HEK293 (cell line): ENCODE measurements around the gene HTR4.
A peak's percentile ranks its signal among the peaks of the same experiment; 100 is the strongest.

Experiments
- CTCF ChIA-PET: fragments of 350-600 bp; formaldehyde crosslinking; extraction: SDS; loops from one replicate; lab custom pipeline; 2021; ENCODE audit warnings: antibody characterized with exemption; lab: Yijun Ruan, JAX
- POLR2A ChIA-PET: fragments of 300-600 bp; formaldehyde crosslinking; extraction: SDS; loops from one replicate; lab custom pipeline; 2020; ENCODE audit warnings: antibody characterized with exemption, inconsistent platforms; lab: Yijun Ruan, JAX
- H3K27ac ChIP-seq: fragments of 200-500 bp; sonication (Bioruptor generic); 2 replicates; pipeline ENCODE4 v1.5.1; 2014; ENCODE audit warnings: low read depth, low read length, control low read depth, inconsistent platforms; ENCODE audit errors: extremely low read depth
- H3K36me3 ChIP-seq, 2 experiments: fragments of 200-500 bp in 1 of 2; sonication (Bioruptor generic) in 1 of 2; 1 replicate in 1 of 2; 2 replicates in 1 of 2; pipeline ENCODE4 v1.5.1; 2014 to 2017; ENCODE audit warnings: inconsistent platforms in 2 of 2, low read length in 2 of 2; ENCODE audit not compliant: control insufficient read depth in 2 of 2, insufficient read depth in 1 of 2
- H3K4me1 ChIP-seq: fragments of 200-500 bp; sonication (Bioruptor generic); 2 replicates; pipeline ENCODE4 v1.5.1; 2014; ENCODE audit warnings: mild to moderate bottlenecking, low read length, inconsistent platforms; ENCODE audit not compliant: control insufficient read depth, insufficient read depth
- H3K4me3 ChIP-seq: 2 replicates; pipeline ENCODE4 v1.5.1; 2011; ENCODE audit warnings: low read depth, mild to moderate bottlenecking, control low read depth, low read length, moderate library complexity
- H3K9me3 ChIP-seq: fragments of 200-500 bp; sonication (Bioruptor generic); 2 replicates; pipeline ENCODE4 v1.5.1; 2014; ENCODE audit warnings: low read depth, low read length, inconsistent platforms; ENCODE audit not compliant: control insufficient read depth, insufficient read depth
- IKZF3 ChIP-seq: fragments of 450-650 bp; IDR thresholded peaks from 2 replicates; pipeline ENCODE4 v1.5.0; 2018; ENCODE audit warnings: missing biosample characterization, mild to moderate bottlenecking, missing genetic modification characterization, moderate library complexity
- OVOL3 ChIP-seq: fragments of 450-650 bp; formaldehyde crosslinking; IDR thresholded peaks from 2 replicates; pipeline ENCODE4 v1.5.1; 2016; ENCODE audit warnings: missing biosample characterization, missing genetic modification characterization
- PRDM1 ChIP-seq: fragments of 450-650 bp; formaldehyde crosslinking; IDR thresholded peaks from 2 replicates; pipeline ENCODE4; 2016; ENCODE audit warnings: missing biosample characterization, missing genetic modification characterization
- RBAK ChIP-seq: fragments of 450-650 bp; formaldehyde crosslinking; IDR thresholded peaks from 2 replicates; pipeline ENCODE4 v1.5.1; 2016; ENCODE audit warnings: missing biosample characterization, missing genetic modification characterization
- ZEB2 ChIP-seq: fragments of 450-650 bp; formaldehyde crosslinking; IDR thresholded peaks from 2 replicates; pipeline ENCODE4 v1.5.1; 2016; ENCODE audit warnings: missing biosample characterization, missing genetic modification characterization
- ZFHX2 ChIP-seq: fragments of 450-650 bp; formaldehyde crosslinking; conservative IDR thresholded peaks from 2 replicates; pipeline ENCODE4 v1.5.1; 2016; ENCODE audit warnings: missing biosample characterization, missing genetic modification characterization
- ZNF146 ChIP-seq: fragments of 450-650 bp; formaldehyde crosslinking; IDR thresholded peaks from 2 replicates; pipeline ENCODE4 v1.5.1; 2016; ENCODE audit warnings: missing biosample characterization, missing genetic modification characterization
- ZNF148 ChIP-seq: fragments of 450-650 bp; formaldehyde crosslinking; IDR thresholded peaks from 2 replicates; pipeline ENCODE4 v1.5.0; 2017; ENCODE audit warnings: missing biosample characterization, missing genetic modification characterization, borderline replicate concordance
- ZNF23 ChIP-seq: fragments of 450-650 bp; formaldehyde crosslinking; IDR thresholded peaks from 2 replicates; pipeline ENCODE4 v1.5.1; 2016; ENCODE audit warnings: missing biosample characterization, missing genetic modification characterization, borderline replicate concordance
- ZNF366 ChIP-seq: fragments of 450-650 bp; formaldehyde crosslinking; conservative IDR thresholded peaks from 2 replicates; pipeline ENCODE4 v1.5.1; 2016; ENCODE audit warnings: missing biosample characterization, missing genetic modification characterization
- ZNF433 ChIP-seq: fragments of 450-650 bp; formaldehyde crosslinking; IDR thresholded peaks from 2 replicates; pipeline ENCODE4 v1.5.1; 2016; ENCODE audit warnings: missing biosample characterization, missing genetic modification characterization, low read depth
- ZNF658 ChIP-seq: fragments of 450-650 bp; formaldehyde crosslinking; IDR thresholded peaks from 2 replicates; pipeline ENCODE4; 2016; ENCODE audit warnings: missing biosample characterization, missing genetic modification characterization
- ZNF785 ChIP-seq: fragments of 450-650 bp; formaldehyde crosslinking; IDR thresholded peaks from 2 replicates; pipeline ENCODE4 v1.5.1; 2016; ENCODE audit warnings: missing biosample characterization, missing genetic modification characterization
- ZNF830 ChIP-seq: fragments of 450-650 bp; IDR thresholded peaks from 2 replicates; pipeline ENCODE4 v1.5.0; 2018; ENCODE audit warnings: missing biosample characterization, missing genetic modification characterization, low read depth, mild to moderate bottlenecking, moderate library complexity
- ZSCAN16 ChIP-seq: fragments of 450-650 bp; formaldehyde crosslinking; IDR thresholded peaks from 2 replicates; pipeline ENCODE4 v1.5.1; 2016; ENCODE audit warnings: missing biosample characterization, missing genetic modification characterization
- TF ChIP-seq, protein P1 (sequence below): fragments of 450-650 bp; formaldehyde crosslinking; IDR thresholded peaks from 2 replicates; pipeline ENCODE4 v1.5.1; 2016; ENCODE audit warnings: missing biosample characterization, missing genetic modification characterization

HTR4 gene

GRCh38 chr5:148539851-148540250 lies 114.5 kb downstream of the HTR4 start:
- Histone ChIP-seq H3K27ac (no peak overlapping the region), H3K36me3 (no peaks in the 10 kb centered on the region), H3K9me3 (no peaks in the 10 kb centered on the region; the same call in 1 of the 2 replicates), H3K4me3 (no peak overlapping the region), H3K4me1 (no peaks in the 10 kb centered on the region)
- CTCF ChIA-PET, result no interaction called here
- TF ChIP-seq ZFHX2 (tag by site-specific recombination) (no peak), ZNF146 (peak; percentile 88)
- POLR2A ChIA-PET, result no interaction called here

DNA sequence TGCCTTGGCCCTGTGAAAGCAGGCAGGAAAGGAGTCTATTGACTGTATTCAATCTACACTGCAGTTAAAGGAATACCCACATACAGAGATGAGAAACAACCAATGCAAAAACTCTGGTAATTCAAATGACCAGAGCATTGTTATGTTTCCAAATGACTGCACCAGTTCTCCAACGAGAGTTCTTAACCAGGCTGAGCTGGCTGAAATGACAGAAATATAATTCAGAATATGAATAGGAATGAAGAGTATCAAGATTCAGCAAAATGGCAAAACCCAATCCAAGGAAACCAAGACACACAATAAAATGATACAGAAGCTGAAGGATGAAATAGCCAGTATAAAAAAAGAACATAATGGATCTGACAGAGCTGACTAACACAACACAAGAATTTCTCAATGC lies 119.1 kb downstream of the HTR4 start:
- no peak overlapping the region for H3K27ac ChIP-seq
- CTCF ChIA-PET, result no interaction called here
- POLR2A ChIA-PET, result no interaction called here

GRCh38 chr5:148532969-148533670 lies 121.2 kb downstream of the HTR4 start:
- H3K4me1 ChIP-seq, result no peaks in the 10 kb centered on the region
- no peak overlapping the region for H3K27ac ChIP-seq
- no peaks in the 10 kb centered on the region for H3K9me3 ChIP-seq
- TF ChIP-seq ZSCAN16 (tag by site-specific recombination) (no peak), ZNF23 (no peak), IKZF3 (no peak), ZEB2 (tag by site-specific recombination) (no peak), ZNF148 (tag by site-specific recombination) (no peak), PRDM1 (tag by site-specific recombination) (no peak), OVOL3 (tag by site-specific recombination) (no peak), RBAK (tag by site-specific recombination) (no peak), ZNF785 (no peak)
- TF ChIP-seq, protein P1, sequence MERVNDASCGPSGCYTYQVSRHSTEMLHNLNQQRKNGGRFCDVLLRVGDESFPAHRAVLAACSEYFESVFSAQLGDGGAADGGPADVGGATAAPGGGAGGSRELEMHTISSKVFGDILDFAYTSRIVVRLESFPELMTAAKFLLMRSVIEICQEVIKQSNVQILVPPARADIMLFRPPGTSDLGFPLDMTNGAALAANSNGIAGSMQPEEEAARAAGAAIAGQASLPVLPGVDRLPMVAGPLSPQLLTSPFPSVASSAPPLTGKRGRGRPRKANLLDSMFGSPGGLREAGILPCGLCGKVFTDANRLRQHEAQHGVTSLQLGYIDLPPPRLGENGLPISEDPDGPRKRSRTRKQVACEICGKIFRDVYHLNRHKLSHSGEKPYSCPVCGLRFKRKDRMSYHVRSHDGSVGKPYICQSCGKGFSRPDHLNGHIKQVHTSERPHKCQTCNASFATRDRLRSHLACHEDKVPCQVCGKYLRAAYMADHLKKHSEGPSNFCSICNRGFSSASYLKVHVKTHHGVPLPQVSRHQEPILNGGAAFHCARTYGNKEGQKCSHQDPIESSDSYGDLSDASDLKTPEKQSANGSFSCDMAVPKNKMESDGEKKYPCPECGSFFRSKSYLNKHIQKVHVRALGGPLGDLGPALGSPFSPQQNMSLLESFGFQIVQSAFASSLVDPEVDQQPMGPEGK (tag by site-specific recombination), result no peak
- no peaks in the 10 kb centered on the region for H3K36me3 ChIP-seq
- POLR2A ChIA-PET, result no interaction called here
- H3K4me3 ChIP-seq, result no peak overlapping the region
- CTCF ChIA-PET, result no interaction called here

More for the DNA sequence above, 119.1 kb downstream of the HTR4 start:
- H3K9me3 ChIP-seq, result no peaks in the 10 kb centered on the region; the same call in 1 of the 2 replicates
- H3K36me3 ChIP-seq, result no peaks in the 10 kb centered on the region
- no peak overlapping the region for H3K4me3 ChIP-seq
- no peaks in the 10 kb centered on the region for H3K4me1 ChIP-seq
- TF ChIP-seq ZNF658 (tag by site-specific recombination), result no peak
- TF ChIP-seq ZNF433 (tag by site-specific recombination), result peak; percentile 93
- TF ChIP-seq ZNF146, result no peak
- TF ChIP-seq ZEB2 (tag by site-specific recombination), result no peak
- no peak for TF ChIP-seq ZNF830 (tag by site-specific recombination)
- no peak for TF ChIP-seq ZNF366 (tag by site-specific recombination)
